Measurements from ENCODE around the gene GPR158. TPM values are rescaled to one million over a fixed set of nuclear protein-coding genes. Genes with fewer than 3 reads are reported as not detected.

GPR158 gene
- total and polyA plus RNA-seq, 2 of the 8 experiments (the other 6 are each of a cell fraction or from before 2014, with no cell fraction given) = 0.14 to 0.78 TPM

DNA sequence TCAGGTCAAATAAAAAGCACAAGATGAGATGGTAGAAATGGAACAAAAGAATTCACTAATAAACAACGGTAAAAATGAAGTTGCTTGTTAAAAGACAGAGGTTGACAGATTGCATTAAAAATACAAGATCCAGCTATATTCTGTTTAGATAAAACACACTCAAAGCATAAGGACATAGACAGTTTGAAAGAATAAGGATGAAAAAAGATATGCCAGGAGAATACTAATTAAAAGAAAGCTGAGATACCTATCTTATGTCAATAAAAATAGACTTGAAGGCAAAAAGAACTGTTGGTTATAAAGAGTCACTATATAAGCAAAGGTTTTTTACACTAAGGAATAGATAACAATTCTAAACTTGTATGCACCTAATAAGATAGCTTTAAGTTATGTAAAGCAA lies 105.3 kb downstream of the GPR158 start:
- no peak overlapping the region for H2AK5ac ChIP-seq (ENCODE audit: low read depth, low read length)
- FAIRE-seq (no peak), DNase-seq (ENCODE audit: low read depth in 1 of 2, low spot score in 2 of 2) (no peak)
- H4K91ac ChIP-seq (replicated peaks; ENCODE audit: insufficient read length, low read length) = no peak overlapping the region
- H3K4me3 ChIP-seq (ENCODE audit: extremely low read depth in 1 of 4, insufficient read depth in 2 of 4, low read depth in 3 of 4, low read length in 4 of 4) = no peak overlapping the region
- no peak overlapping the region for H3K9ac ChIP-seq (replicated peaks in 1 of 4; ENCODE audit: extremely low read depth in 1 of 4, low read depth in 3 of 4, low read length in 3 of 4)
- no peaks in the 10 kb centered on the region for H3K23me2 ChIP-seq (ENCODE audit: low read depth, low read length)
- H3K56ac ChIP-seq (replicated peaks; ENCODE audit: insufficient read length, low read depth, low read length) = no peak overlapping the region
- no peak overlapping the region for H3K4ac ChIP-seq (replicated peaks; ENCODE audit: insufficient read length, low read depth, low read length)
- WGBS, 2 experiments (ENCODE audit: extremely low coverage in 1 of 2, insufficient coverage in 1 of 2, insufficient read length in 1 of 2, insufficient replicate concordance in 2 of 2, low coverage in 1 of 2, low lambda C conversion rate in 2 of 2, missing lambda C conversion rate in 1 of 2) = 87% methylated on average over 1 of the region's 1 CpG; no CpG with 5 or more reads in 1 of the 2 experiments
- H3K9me3 ChIP-seq (ENCODE audit: insufficient read depth in 2 of 2, low read depth in 1 of 2, low read length in 1 of 2) = peaks cover 6 to 8% of the 10 kb centered on the region in 2 experiments; a peak in 2 of 4 replicates
- H4K20me1 ChIP-seq (replicated peaks in 1 of 2; ENCODE audit: control insufficient read depth in 1 of 2, insufficient read depth in 2 of 2, low read length in 2 of 2) = no peaks in the 10 kb centered on the region
- no peaks in the 10 kb centered on the region for H3K79me1 ChIP-seq (ENCODE audit: low read depth, low read length)
- ChIA-PET CTCF (ENCODE audit: partially characterized antibody) (no interaction called here), POLR2A (ENCODE audit: partially characterized antibody) (no interaction called here)
- H3K27me3 ChIP-seq (replicated peaks in 1 of 4; ENCODE audit: control insufficient read depth in 3 of 4, extremely low read depth in 1 of 4, insufficient read depth in 3 of 4, low read length in 3 of 4) = no peaks in the 10 kb centered on the region
- H2AFZ ChIP-seq (ENCODE audit: low read length) = no peak overlapping the region
- H3K4me1 ChIP-seq (replicated peaks in 1 of 4; ENCODE audit: control insufficient read depth in 3 of 4, insufficient read depth in 4 of 4, low read length in 3 of 4) = no peaks in the 10 kb centered on the region
- H2BK12ac ChIP-seq (ENCODE audit: low read depth, low read length) = no peak overlapping the region
- no peak overlapping the region for H3K14ac ChIP-seq (ENCODE audit: insufficient read length)
- H2BK15ac ChIP-seq (ENCODE audit: low read length) = no peak overlapping the region
- no peak overlapping the region for H2BK20ac ChIP-seq (ENCODE audit: low read length)
- no peaks in the 10 kb centered on the region for H3K79me2 ChIP-seq (ENCODE audit: control insufficient read depth in 1 of 2, insufficient read depth in 2 of 2, low read length in 2 of 2)
- H3K4me2 ChIP-seq (ENCODE audit: insufficient read depth in 1 of 2, low read depth in 2 of 2, low read length in 2 of 2) = no peak overlapping the region
- no peak overlapping the region for H3K18ac ChIP-seq (ENCODE audit: extremely low read depth, low read length)
- no peak overlapping the region for H2BK120ac ChIP-seq (replicated peaks; ENCODE audit: low read depth, low read length)
- H3K23ac ChIP-seq (ENCODE audit: insufficient read length) = no peak overlapping the region
- no peak overlapping the region for H4K5ac ChIP-seq (ENCODE audit: insufficient read length, low read depth, low read length)
- H3K36me3 ChIP-seq (ENCODE audit: control insufficient read depth in 2 of 4, insufficient read depth in 4 of 4, low read length in 3 of 4) = no peaks in the 10 kb centered on the region
- H3K27ac ChIP-seq (ENCODE audit: low read depth, low read length) = no peak overlapping the region
- no peak overlapping the region for H2BK5ac ChIP-seq (ENCODE audit: low read depth, low read length)
- no peak overlapping the region for H4K8ac ChIP-seq (ENCODE audit: extremely low read depth, insufficient read depth, low read length)
- no peak for TF ChIP-seq CTBP2 (IDR thresholded peaks at IDR 0.05; ENCODE audit: borderline replicate concordance, insufficient read depth, insufficient read length, low read length)
- no peak for TF ChIP-seq KDM5A (IDR thresholded peaks at IDR 0.05; ENCODE audit: low read length)
- no peak for TF ChIP-seq RAD21 (IDR thresholded peaks at IDR 0.05 in 1 of 2, conservative IDR thresholded peaks at IDR 0.05 in 1 of 2; ENCODE audit: low read depth in 2 of 2, low read length in 2 of 2)
- TF ChIP-seq POU5F1 (IDR thresholded peaks at IDR 0.05; ENCODE audit: low read depth, low read length) = no peak
- TF ChIP-seq HDAC6 (IDR thresholded peaks at IDR 0.05; ENCODE audit: low read depth, low read length) = no peak
- TF ChIP-seq, protein P1, sequence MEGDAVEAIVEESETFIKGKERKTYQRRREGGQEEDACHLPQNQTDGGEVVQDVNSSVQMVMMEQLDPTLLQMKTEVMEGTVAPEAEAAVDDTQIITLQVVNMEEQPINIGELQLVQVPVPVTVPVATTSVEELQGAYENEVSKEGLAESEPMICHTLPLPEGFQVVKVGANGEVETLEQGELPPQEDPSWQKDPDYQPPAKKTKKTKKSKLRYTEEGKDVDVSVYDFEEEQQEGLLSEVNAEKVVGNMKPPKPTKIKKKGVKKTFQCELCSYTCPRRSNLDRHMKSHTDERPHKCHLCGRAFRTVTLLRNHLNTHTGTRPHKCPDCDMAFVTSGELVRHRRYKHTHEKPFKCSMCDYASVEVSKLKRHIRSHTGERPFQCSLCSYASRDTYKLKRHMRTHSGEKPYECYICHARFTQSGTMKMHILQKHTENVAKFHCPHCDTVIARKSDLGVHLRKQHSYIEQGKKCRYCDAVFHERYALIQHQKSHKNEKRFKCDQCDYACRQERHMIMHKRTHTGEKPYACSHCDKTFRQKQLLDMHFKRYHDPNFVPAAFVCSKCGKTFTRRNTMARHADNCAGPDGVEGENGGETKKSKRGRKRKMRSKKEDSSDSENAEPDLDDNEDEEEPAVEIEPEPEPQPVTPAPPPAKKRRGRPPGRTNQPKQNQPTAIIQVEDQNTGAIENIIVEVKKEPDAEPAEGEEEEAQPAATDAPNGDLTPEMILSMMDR (IDR thresholded peaks at IDR 0.05; ENCODE audit: control extremely low read depth in 1 of 3, insufficient read depth in 1 of 3, low read depth in 1 of 3, low read length in 3 of 3) = no peak
- TF ChIP-seq MAFK (IDR thresholded peaks at IDR 0.05; ENCODE audit: low read depth, low read length) = no peak
- no peak for TF ChIP-seq TAF1 (IDR thresholded peaks at IDR 0.05; ENCODE audit: low read depth, low read length)
- no peak for TF ChIP-seq SRF (IDR thresholded peaks at IDR 0.05; ENCODE audit: low read depth, low read length)
- TF ChIP-seq ZNF274 (IDR thresholded peaks at IDR 0.05; ENCODE audit: borderline replicate concordance, extremely low read depth, low read length) = no peak
- no peak for TF ChIP-seq POLR2A (IDR thresholded peaks at IDR 0.05; ENCODE audit: control extremely low read depth in 1 of 2, low read depth in 2 of 2, low read length in 2 of 2)
- TF ChIP-seq, protein P2, sequence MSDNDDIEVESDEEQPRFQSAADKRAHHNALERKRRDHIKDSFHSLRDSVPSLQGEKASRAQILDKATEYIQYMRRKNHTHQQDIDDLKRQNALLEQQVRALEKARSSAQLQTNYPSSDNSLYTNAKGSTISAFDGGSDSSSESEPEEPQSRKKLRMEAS (IDR thresholded peaks at IDR 0.05) = no peak
